Mucosa of rectum (tissue), 2 donors: ENCODE data around the gene ZRANB1.

Experiments
- H3K27ac ChIP-seq, 2 donors: one replicate each; pipeline ENCODE4 v1.7.0; 2013; ENCODE audit warnings: inconsistent platforms in 2 of 2, low read depth in 2 of 2, low read length in 2 of 2
- H3K27me3 ChIP-seq, 2 donors: one replicate each; pipeline ENCODE4 v1.7.0; 2013; ENCODE audit warnings: low read length in 2 of 2; ENCODE audit not compliant: control insufficient read depth in 2 of 2, insufficient read depth in 2 of 2
- H3K36me3 ChIP-seq, 2 donors: one replicate each; pipeline ENCODE4 v1.7.0; 2013; ENCODE audit warnings: low read length in 2 of 2; ENCODE audit not compliant: control insufficient read depth in 2 of 2, insufficient read depth in 2 of 2
- H3K4me1 ChIP-seq, 2 donors: one replicate each; pipeline ENCODE4 v1.7.0; 2013; ENCODE audit warnings: low read length in 2 of 2, mild to moderate bottlenecking in 1 of 2; ENCODE audit not compliant: control insufficient read depth in 2 of 2, insufficient read depth in 2 of 2
- H3K4me3 ChIP-seq, 2 donors: one replicate each; pipeline ENCODE4 v1.7.0; 2013; ENCODE audit warnings: low read length in 2 of 2
- H3K9ac ChIP-seq, 2 donors: one replicate each; pipeline ENCODE4 v1.7.0; 2013; ENCODE audit warnings: low read length in 2 of 2, low read depth in 1 of 2, mild to moderate bottlenecking in 1 of 2
- H3K9me3 ChIP-seq, 2 donors: one replicate each; pipeline ENCODE4 v1.7.0; 2013; ENCODE audit warnings: low read length in 2 of 2; ENCODE audit not compliant: control insufficient read depth in 2 of 2
- donor health status: healthy.
- donor health status: Normal muscosa, but diverticular disease.

ZRANB1 gene

GRCh38 chr10:124918906-124919305, 23.0 kb upstream of the ZRANB1 start:
- no peaks in the 10 kb centered on the region for H3K9me3 ChIP-seq
- no peaks in the 10 kb centered on the region for H3K36me3 ChIP-seq
- H3K9ac ChIP-seq = no peak overlapping the region
- H3K4me3 ChIP-seq = no peak overlapping the region
- no peaks in the 10 kb centered on the region for H3K27me3 ChIP-seq
- peaks cover 10 to 11% of the 10 kb centered on the region in 2 donors for H3K4me1 ChIP-seq
- H3K27ac ChIP-seq = no peak overlapping the region

DNA sequence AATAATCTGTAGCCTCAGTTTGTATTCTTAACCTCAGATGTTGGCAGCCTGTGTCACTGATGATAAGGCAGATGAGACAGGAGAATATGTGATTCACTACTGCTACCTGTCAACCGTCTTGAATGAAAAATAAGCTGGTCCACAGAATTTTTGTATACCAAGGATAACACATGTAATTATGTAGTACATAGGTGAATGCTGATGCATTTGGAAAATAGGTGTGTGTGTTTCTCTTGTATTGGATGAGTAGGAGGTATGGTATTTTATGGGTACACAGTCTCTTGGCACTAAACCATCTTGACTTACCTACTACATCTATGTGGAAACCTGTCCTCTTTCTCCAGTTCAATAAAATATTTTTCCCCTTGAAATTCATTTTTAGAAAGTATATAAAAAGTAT, 20.7 kb upstream of the ZRANB1 start:
- H3K9me3 ChIP-seq = no peaks in the 10 kb centered on the region
- H3K27ac ChIP-seq = no peak overlapping the region
- H3K36me3 ChIP-seq = no peaks in the 10 kb centered on the region
- no peak overlapping the region for H3K9ac ChIP-seq
- H3K4me1 ChIP-seq = peaks cover 6 to 8% of the 10 kb centered on the region in 2 donors
- H3K27me3 ChIP-seq = no peaks in the 10 kb centered on the region
- H3K4me3 ChIP-seq = no peak overlapping the region

- Histone ChIP-seq H3K36me3 (no peaks in the 10 kb centered on the region), H3K9me3 (no peaks in the 10 kb centered on the region), H3K27me3 (no peaks in the 10 kb centered on the region), H3K4me3 (no peak overlapping the region), H3K27ac (no peak overlapping the region), H3K4me1 (peaks cover 3 to 4% of the 10 kb centered on the region in 2 donors), H3K9ac (no peak overlapping the region)
Observed at GRCh38 chr10:124923684-124924083, 18.2 kb upstream of the ZRANB1 start.

- Histone ChIP-seq H3K4me1 (peaks cover 3 to 4% of the 10 kb centered on the region in 2 donors), H3K4me3 (no peak overlapping the region), H3K9me3 (no peaks in the 10 kb centered on the region), H3K27me3 (no peaks in the 10 kb centered on the region), H3K36me3 (no peaks in the 10 kb centered on the region), H3K27ac (no peak overlapping the region), H3K9ac (no peak overlapping the region)
Observed at GRCh38 chr10:124926548-124926947, 15.4 kb upstream of the ZRANB1 start.

DNA sequence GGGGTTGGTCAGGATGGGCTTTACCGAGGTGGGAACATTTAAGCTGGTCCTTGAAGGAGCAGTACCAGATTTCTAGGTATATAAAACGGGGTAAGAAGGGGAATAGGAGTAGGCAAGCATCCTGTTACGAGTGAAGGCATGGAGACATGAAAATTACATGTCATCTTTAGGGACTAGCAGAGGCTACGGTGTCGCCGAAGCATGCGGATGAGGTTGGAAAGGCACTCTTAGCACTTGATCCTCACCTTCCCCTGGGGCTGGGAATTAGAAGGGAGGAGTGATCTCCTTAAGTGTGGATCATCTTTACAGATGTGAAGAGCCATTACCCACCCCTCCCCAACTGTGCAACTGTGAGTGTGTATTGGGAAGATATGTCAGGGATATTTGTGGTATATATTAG, 13.8 kb upstream of the ZRANB1 start:
- Histone ChIP-seq H3K4me1 (peaks cover 3 to 4% of the 10 kb centered on the region in 2 donors), H3K36me3 (no peaks in the 10 kb centered on the region), H3K4me3 (no peak overlapping the region), H3K27me3 (no peaks in the 10 kb centered on the region), H3K27ac (no peak overlapping the region), H3K9ac (no peak overlapping the region), H3K9me3 (no peaks in the 10 kb centered on the region)

GRCh38 chr10:124928545-124928944, 13.4 kb upstream of the ZRANB1 start:
- Histone ChIP-seq H3K36me3 (no peaks in the 10 kb centered on the region), H3K9me3 (no peaks in the 10 kb centered on the region), H3K9ac (no peak overlapping the region), H3K4me3 (no peak overlapping the region), H3K27ac (no peak overlapping the region), H3K27me3 (no peaks in the 10 kb centered on the region), H3K4me1 (peaks cover 3 to 4% of the 10 kb centered on the region in 2 donors)

- no peaks in the 10 kb centered on the region for H3K9me3 ChIP-seq
- no peak overlapping the region for H3K9ac ChIP-seq
- no peaks in the 10 kb centered on the region for H3K27me3 ChIP-seq
- no peaks in the 10 kb centered on the region for H3K4me1 ChIP-seq
- H3K27ac ChIP-seq = no peak overlapping the region
- no peaks in the 10 kb centered on the region for H3K36me3 ChIP-seq
- H3K4me3 ChIP-seq = no peak overlapping the region
Observed at GRCh38 chr10:124935946-124936345, 6.0 kb upstream of the ZRANB1 start.

DNA sequence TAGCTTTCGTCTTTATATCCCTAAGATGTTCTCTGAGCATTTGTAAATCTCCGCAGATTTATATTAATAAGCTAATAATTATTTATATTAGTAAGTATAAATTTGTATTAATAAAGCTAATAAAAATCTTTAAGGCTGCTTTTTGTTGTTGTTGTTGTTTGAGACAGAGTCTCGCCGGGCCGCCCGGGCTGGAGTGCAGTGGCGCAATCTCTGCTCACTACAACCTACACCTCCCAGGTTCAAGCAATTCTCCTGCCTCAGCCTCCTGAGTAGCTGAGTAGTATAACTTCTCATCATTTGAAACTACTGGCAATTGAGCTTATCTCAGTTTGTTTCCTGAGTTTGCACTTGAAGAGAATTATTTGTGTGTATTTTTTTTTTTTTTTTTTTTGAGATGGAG, 5.1 kb upstream of the ZRANB1 start:
- H3K9ac ChIP-seq = no peak overlapping the region
- H3K27ac ChIP-seq = no peak overlapping the region
- H3K4me3 ChIP-seq = no peak overlapping the region
- no peaks in the 10 kb centered on the region for H3K4me1 ChIP-seq
- H3K9me3 ChIP-seq = no peaks in the 10 kb centered on the region
- no peaks in the 10 kb centered on the region for H3K27me3 ChIP-seq
- H3K36me3 ChIP-seq = no peaks in the 10 kb centered on the region

GRCh38 chr10:124939290-124939689, 2.6 kb upstream of the ZRANB1 start:
- Histone ChIP-seq H3K4me3 (no peak overlapping the region), H3K9ac (no peak overlapping the region), H3K9me3 (no peaks in the 10 kb centered on the region), H3K4me1 (no peaks in the 10 kb centered on the region), H3K27ac (no peak overlapping the region), H3K27me3 (no peaks in the 10 kb centered on the region), H3K36me3 (no peaks in the 10 kb centered on the region)

DNA sequence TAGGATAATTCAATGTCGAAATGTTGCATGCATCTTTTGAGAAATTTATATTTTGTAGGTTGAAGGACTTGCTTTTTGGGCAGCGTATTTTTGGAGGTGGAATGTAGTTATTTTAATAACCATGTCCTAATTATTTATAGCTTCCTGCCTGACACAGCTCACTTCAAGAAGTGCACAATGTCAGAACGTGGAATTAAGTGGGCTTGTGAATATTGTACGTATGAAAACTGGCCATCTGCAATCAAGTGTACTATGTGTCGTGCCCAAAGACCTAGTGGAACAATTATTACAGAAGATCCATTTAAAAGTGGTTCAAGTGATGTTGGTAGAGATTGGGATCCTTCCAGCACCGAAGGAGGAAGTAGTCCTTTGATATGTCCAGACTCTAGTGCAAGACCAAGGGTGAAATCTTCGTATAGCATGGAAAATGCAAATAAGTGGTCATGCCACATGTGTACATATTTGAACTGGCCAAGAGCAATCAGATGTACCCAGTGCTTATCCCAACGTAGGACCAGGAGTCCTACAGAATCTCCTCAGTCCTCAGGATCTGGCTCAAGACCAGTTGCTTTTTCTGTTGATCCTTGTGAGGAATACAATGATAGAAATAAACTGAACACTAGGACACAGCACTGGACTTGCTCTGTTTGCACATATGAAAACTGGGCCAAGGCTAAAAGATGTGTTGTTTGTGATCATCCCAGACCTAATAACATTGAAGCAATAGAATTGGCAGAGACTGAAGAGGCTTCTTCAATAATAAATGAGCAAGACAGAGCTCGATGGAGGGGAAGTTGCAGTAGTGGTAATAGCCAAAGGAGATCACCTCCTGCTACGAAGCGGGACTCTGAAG, 620 bp downstream of the ZRANB1 start:
- Histone ChIP-seq H3K4me3 (no peak overlapping the region), H3K27ac (no peak overlapping the region), H3K9ac (no peak overlapping the region), H3K9me3 (no peaks in the 10 kb centered on the region), H3K36me3 (no peaks in the 10 kb centered on the region), H3K4me1 (no peaks in the 10 kb centered on the region), H3K27me3 (no peaks in the 10 kb centered on the region)
